Activated naive CD4-positive, alpha-beta T cell treated with anti-CD3 and anti-CD28 coated beads, Interleukin-2, amount 50 U/mL, for 72 hours (primary cell): ENCODE data around the gene DHX16. TPM values are rescaled to one million over a fixed set of nuclear protein-coding genes. Genes with fewer than 3 reads are reported as not detected.

Experiments used
- ATAC-seq, 2 donors: fragments of 150-1000 bp; cut with Tn5 transposase; 2 replicates each; pipeline ENCODE4 v1.10.0; 2021; ENCODE audit warnings: mild to moderate bottlenecking in 2 of 2, moderate library complexity in 2 of 2
- DNase-seq, 2 donors: peaks; one replicate each; pipeline ENCODE4 v3.0.0; 2021 to 2022; ENCODE audit warnings: low spot score in 2 of 2
- H3K27ac Mint-ChIP-seq, 2 donors: one replicate each; pipeline ENCODE4 v1.8.0; 2022; ENCODE audit warnings: mild to moderate bottlenecking in 2 of 2, mixed read lengths in 2 of 2
- H3K36me3 Mint-ChIP-seq, 2 donors: one replicate each; pipeline ENCODE4 v1.8.0; 2022; ENCODE audit warnings: mixed read lengths in 2 of 2
- H3K9me3 Mint-ChIP-seq, 2 donors: one replicate each; pipeline ENCODE4 v1.8.0; 2022; ENCODE audit warnings: mixed read lengths in 2 of 2
- total RNA-seq, 2 donors: library from RNA; stranded (reverse); gene quantifications; one replicate each; pipeline ENCODE4 v1.2.3, GENCODE V29; 2022

Gene DHX16
- total RNA-seq, 2 donors from 2014 or later, result 31.7 to 37.5 TPM

DNA sequence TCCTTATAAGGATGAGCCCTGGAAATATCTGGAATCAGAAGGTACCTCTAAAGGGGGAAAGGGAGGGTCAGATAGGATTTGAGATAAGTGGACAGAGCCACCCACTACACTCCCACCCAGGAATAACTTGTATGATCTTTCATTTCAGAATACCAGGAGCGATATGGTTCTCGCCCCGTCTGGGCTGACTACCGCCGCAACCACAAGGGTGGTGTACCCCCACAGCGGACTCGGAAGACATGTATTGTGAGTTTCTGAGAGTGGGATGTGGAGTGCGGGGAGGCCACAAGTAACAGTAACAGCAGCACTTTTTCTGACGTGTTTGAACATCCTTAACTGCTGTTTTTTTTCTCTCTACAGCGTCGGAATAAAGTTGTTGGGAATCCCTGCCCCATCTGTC, 53.2 kb downstream of the DHX16 start:
- Mint-ChIP-seq H3K36me3 (peaks cover 46 to 47% of the 10 kb centered on the region in 2 donors), H3K9me3 (no peaks in the 10 kb centered on the region), H3K27ac (peak overlapping the region; percentile 65 to 98)
- ATAC-seq (no peak), DNase-seq (no peak)

DNA sequence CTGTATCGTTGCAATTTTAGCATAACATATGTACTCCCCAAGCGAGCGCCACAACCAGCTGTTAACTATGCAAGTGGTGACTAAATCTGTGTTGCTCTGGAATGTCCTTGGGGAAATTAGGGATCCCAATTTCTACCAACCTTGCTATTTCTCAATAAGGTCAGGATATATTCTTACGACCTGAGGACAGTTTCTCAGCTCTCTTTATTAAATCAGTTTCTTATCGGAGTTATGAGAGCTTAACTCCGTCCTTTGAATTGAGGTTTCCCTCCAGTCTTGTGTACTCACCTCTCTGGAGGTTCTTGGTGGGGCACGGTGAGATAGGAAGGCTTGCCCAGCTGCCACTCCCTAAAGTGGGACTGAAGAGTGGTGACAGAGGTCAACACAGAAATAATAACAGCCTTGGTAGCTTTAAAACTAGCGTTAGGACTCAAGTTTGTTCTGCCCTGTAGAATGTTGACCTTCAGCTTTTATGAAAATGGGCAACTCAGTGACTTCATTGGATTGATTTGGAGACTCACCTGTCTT, 54.5 kb downstream of the DHX16 start:
- DNase-seq (no peak), ATAC-seq (no peak)
- H3K27ac Mint-ChIP-seq, result peak overlapping the region; percentile 98 to 100
- H3K9me3 Mint-ChIP-seq, result no peaks in the 10 kb centered on the region
- H3K36me3 Mint-ChIP-seq, result peaks cover 56 to 59% of the 10 kb centered on the region in 2 donors

DNA sequence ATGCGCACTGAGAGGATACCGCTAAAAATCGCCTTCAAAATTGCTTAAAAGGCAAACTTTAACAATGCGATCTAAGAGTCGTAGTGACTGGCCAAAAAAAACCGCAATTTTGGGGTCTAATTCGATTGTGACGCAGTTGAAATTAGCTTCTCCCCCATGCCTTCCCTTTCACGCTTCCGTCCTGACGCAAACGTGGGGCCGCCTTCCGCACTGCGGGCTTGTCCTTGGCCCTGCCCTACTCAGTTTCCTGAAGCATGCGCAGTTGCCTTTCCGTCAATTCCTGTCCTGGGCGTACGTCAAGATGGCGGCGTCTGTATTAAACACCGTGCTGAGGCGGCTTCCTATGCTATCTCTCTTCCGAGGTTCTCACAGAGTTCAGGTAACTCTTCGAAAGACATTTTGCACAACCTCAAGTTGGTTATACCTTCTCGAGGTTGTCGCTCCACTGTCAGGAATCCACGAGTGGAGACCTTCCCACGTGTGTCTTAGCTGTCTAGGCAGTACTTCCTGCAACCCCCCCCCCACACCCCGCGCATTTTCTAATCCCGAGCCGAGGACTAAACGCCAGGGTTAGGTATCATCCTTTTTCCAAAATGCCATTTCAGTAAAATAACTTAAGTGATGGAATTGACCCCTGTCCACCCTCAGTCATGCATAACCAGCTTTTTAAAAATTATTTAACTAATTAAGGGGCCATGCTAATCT, 55.1 kb downstream of the DHX16 start, which contains the start of gene MRPS18B:
Gene MRPS18B, plus strand, starts transcription at position 276 of the 705 bp plus-strand sequence. Its CDS starts 26 bp downstream, at position 302.
- H3K27ac Mint-ChIP-seq, result peak within 1 kb of the TSS; percentile 98 to 100
- DNase-seq, result peak; percentile 94 to 97
- peak; percentile 81 for ATAC-seq
- H3K9me3 Mint-ChIP-seq, result no peaks in the 10 kb centered on the region
- peaks cover 58 to 62% of the 10 kb centered on the region in 2 donors for H3K36me3 Mint-ChIP-seq

DNA sequence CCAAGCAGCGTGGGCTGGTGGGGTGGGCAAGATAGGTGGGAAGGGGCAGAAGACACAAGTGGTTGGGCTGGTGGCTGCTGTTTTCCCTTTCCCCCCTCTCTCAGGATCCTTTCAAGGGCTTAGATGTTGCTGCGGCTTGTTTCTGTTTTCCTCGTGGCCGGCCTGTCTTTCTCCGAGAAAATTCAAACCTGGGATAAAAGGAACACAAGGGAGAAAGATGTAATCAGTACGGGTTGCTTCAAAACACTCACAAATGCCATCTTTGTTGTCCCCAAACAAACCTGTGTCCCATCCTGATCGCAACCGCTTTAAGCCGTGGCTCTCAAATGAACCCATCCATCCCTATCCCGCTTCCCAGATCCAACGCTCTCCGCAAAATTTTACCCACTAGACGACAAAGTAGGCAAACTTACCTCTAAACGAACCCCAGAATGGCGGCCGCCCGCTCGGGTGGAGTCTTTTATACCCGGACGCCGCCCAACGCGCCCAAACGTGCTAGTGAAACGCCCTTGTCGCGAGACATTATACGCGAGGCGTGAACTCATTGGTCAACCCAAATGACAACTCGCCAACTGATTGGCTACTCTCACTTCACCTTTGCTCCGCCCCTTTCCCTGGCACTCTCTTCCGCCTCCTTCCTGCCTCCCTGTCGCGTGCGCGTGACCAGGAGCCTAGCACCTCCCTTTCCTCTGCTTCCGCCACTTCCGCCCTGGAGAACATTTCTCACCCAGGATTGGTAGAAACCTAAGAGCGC, 55.8 kb downstream of the DHX16 start, which contains the start of gene PPP1R10:
Gene PPP1R10, minus strand, starts transcription at position 433 of the 754 bp plus-strand sequence. CDS start 7,299 bp downstream, outside the sequence.
- H3K36me3 Mint-ChIP-seq, result peaks cover 58 to 62% of the 10 kb centered on the region in 2 donors
- peak within 1 kb of the TSS; percentile 98 to 100 for H3K27ac Mint-ChIP-seq
- H3K9me3 Mint-ChIP-seq, result no peaks in the 10 kb centered on the region
- DNase-seq, result peak; percentile 96 to 99
- ATAC-seq, result peak; percentile 82

DNA sequence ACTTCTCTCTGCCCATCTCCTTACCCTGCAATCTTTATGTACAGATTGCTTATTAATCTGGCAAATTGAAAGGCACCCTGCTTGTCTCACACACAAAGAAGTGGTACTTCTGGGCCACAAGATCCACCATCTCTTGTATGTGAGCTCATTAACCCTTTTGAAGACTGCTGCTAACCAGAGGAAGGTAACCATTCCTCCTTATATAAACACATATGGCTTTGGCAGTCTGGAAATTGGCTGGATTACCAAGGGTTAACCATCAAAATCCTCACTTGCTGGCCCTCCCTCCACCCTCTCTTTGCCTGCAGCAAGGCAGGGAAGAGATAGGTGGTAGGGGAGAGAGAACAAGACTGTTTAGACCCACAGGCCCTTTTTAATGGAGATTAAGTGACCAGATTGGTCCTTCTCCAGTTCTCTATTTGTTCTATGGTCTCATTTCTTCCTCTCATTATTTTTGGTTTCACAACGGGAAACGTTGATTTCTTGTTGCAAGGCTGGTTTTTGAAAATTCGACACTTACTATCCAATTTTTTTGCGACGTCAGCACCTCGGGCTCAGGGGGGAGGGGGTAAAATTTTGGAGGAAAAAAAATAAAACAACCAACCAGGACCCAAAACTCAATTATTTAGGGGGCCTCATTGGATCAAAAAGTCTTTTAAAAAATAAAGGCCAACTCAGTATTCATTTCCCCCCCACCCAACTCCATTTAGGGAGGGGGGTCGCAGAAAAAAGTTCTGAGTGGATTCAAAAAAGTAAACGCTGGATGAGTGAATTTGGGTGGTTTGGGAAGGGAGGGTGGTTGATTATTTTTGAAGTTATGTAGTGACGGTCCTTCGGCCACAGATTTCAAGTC, 56.6 kb downstream of the DHX16 start:
- no peak for ATAC-seq
- H3K9me3 Mint-ChIP-seq, result no peaks in the 10 kb centered on the region
- H3K36me3 Mint-ChIP-seq, result peaks cover 60 to 70% of the 10 kb centered on the region in 2 donors
- H3K27ac Mint-ChIP-seq, result peak overlapping the region; percentile 98 to 100
- peak in 1 of 2 donors; percentile 51 for DNase-seq

GRCh38 chr6:30615219-30615957, 57.4 kb downstream of the DHX16 start:
- peak overlapping the region; percentile 98 to 100 for H3K27ac Mint-ChIP-seq
- DNase-seq, result peak in 1 of 2 donors; percentile 49
- peak in 1 of 2 donors; percentile 6 for ATAC-seq
- peaks cover 64 to 70% of the 10 kb centered on the region in 2 donors for H3K36me3 Mint-ChIP-seq
- H3K9me3 Mint-ChIP-seq, result no peaks in the 10 kb centered on the region

GRCh38 chr6:30614843-30615218, 58.0 kb downstream of the DHX16 start:
- Mint-ChIP-seq H3K36me3 (peaks cover 69 to 70% of the 10 kb centered on the region in 2 donors), H3K27ac (peak overlapping the region; percentile 98 to 100), H3K9me3 (no peaks in the 10 kb centered on the region)
- ATAC-seq, result peak; percentile 60 to 69
- peak; percentile 79 to 81 for DNase-seq

- ATAC-seq (no peak), DNase-seq (no peak)
- H3K36me3 Mint-ChIP-seq, result peaks cover 69 to 70% of the 10 kb centered on the region in 2 donors
- no peaks in the 10 kb centered on the region for H3K9me3 Mint-ChIP-seq
- peak overlapping the region; percentile 98 to 100 for H3K27ac Mint-ChIP-seq
Measured at GRCh38 chr6:30614044-30614842, 58.6 kb downstream of the DHX16 start.

- peaks cover 70 to 72% of the 10 kb centered on the region in 2 donors for H3K36me3 Mint-ChIP-seq
- H3K9me3 Mint-ChIP-seq, result no peaks in the 10 kb centered on the region
- ATAC-seq (peak in 1 of 2 donors; percentile 39), DNase-seq (no peak)
- H3K27ac Mint-ChIP-seq, result peak overlapping the region; percentile 94 to 98
Measured at GRCh38 chr6:30613251-30614043, 59.4 kb downstream of the DHX16 start.

DNA sequence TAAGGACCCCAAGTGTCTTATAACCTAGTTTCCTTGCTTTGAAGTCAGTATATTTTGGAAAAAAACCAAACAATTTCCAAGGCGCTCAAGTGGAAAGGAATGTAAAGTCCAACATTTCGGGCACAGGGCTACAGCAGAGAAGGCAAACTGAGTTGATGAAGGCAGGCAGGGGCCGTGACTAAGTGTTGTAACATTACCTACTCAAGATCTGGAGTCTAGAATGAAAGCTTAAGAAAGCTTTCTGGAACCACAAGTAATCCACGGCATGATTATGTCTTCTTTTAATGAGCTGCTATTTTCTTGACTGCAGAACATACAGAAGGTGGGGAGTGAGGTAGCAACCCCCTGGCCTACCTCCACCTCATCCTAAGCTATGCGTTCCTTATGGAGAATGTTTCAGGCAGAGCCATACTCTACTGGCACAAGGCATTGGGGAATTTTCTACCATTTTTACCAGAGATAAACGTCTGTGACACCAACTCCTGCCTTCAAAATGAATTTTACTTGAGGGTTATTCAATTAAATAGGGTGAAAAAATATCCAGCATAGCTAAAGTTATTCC, 60.0 kb downstream of the DHX16 start:
- no peak for ATAC-seq
- peaks cover 68 to 70% of the 10 kb centered on the region in 2 donors for H3K36me3 Mint-ChIP-seq
- H3K9me3 Mint-ChIP-seq, result no peaks in the 10 kb centered on the region
- no peak for DNase-seq
- H3K27ac Mint-ChIP-seq, result peak overlapping the region; percentile 19 to 98

GRCh38 chr6:30612213-30612612, 60.6 kb downstream of the DHX16 start:
- Mint-ChIP-seq H3K36me3 (peaks cover 69 to 73% of the 10 kb centered on the region in 2 donors), H3K9me3 (no peaks in the 10 kb centered on the region), H3K27ac (no peak overlapping the region)
- ATAC-seq (no peak), DNase-seq (no peak)

GRCh38 chr6:30611856-30612194, 61.0 kb downstream of the DHX16 start:
- H3K36me3 Mint-ChIP-seq, result peaks cover 65 to 70% of the 10 kb centered on the region in 2 donors
- H3K27ac Mint-ChIP-seq, result peak overlapping the region; percentile 17 to 95
- DNase-seq (no peak), ATAC-seq (no peak)
- no peaks in the 10 kb centered on the region for H3K9me3 Mint-ChIP-seq

DNA sequence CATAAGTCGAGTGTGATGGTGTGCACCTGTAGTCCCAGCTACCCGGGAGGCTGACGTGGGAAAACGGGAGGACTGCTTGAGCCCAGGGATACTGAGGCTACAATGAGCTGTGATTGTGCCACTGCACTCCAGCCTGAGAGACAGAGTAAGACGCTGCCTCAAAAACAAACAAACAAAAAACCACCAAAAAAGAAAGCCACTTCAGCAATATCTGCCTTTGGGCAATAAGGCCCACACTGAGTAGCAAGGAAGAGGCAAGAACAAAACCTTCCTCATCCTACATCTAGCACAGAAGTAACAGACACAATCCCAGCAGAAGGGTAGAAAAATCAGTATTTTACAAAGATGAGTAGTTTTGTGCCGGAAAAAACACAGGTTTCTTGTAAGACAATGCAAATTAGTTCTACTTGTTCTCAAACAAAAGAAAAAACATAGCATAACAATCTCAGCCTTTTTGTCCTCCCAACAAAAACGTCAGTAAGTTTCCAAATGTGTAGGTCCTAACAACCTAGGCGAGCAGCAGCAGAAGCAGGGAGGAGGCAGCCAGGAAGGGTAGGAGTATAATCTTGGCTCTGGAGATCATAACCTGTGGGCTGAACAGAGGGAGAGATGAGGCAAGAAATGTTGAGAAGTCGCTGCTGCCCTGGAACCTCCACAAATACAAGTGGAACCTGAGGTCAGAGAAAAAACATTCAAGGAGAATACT, 61.5 kb downstream of the DHX16 start:
- ATAC-seq, result no peak
- H3K27ac Mint-ChIP-seq, result peak overlapping the region; percentile 17 to 95
- H3K9me3 Mint-ChIP-seq, result no peaks in the 10 kb centered on the region
- H3K36me3 Mint-ChIP-seq, result peaks cover 64 to 69% of the 10 kb centered on the region in 2 donors
- no peak for DNase-seq
